Upper lobe of right lung (tissue), 1 donor: Measurements from ENCODE around the gene OTP. TPM values are rescaled to one million over a fixed set of nuclear protein-coding genes. Genes with fewer than 3 reads are reported as not detected.
"Not testable (repeated sequence)": the region's sequence is repeated elsewhere in the genome, so short reads cannot be mapped to it uniquely, and the experiment has no call there.

Experiments used
- ATAC-seq: fragments of 200-7000 bp; cut with Tn5 transposase; one replicate; pipeline ENCODE4 v1.9.1; 2020; ENCODE audit warnings: mild to moderate bottlenecking, moderate library complexity
- DNase-seq: peaks from one replicate; pipeline ENCODE4 v3.0.0-alpha.2; 2020
- H3K27ac ChIP-seq: fragments of 200-600 bp; one replicate; pipeline ENCODE4 v1.8.0; 2022
- H3K27me3 ChIP-seq: fragments of 200-600 bp; one replicate; pipeline ENCODE4 v1.8.0; 2022; ENCODE audit warnings: mild to moderate bottlenecking
- H3K36me3 ChIP-seq: fragments of 200-600 bp; one replicate; pipeline ENCODE4 v1.8.0; 2022
- H3K4me1 ChIP-seq: fragments of 200-600 bp; one replicate; pipeline ENCODE4 v1.8.0; 2022
- H3K4me3 ChIP-seq: fragments of 200-600 bp; one replicate; pipeline ENCODE4 v1.8.0; 2022; ENCODE audit warnings: mild to moderate bottlenecking
- H3K9me3 ChIP-seq: fragments of 200-600 bp; one replicate; pipeline ENCODE4 v1.8.0; 2022
- CTCF ChIP-seq: fragments of 200-600 bp; IDR thresholded peaks from one replicate; pipeline ENCODE4 v1.8.0; 2022; ENCODE audit warnings: antibody characterized with exemption
- intact Hi-C: fragments of 100-400 bp; cut with DNase I; formaldehyde crosslinking; loops from one replicate; pipeline ENCODE4 v1.11.0; 2022
- total RNA-seq: library from RNA; stranded (reverse); fragmentation: NEBNext Ultra II Directional; extraction: Animal tissue kit (Norgen Biotek cat#: 25700); gene quantifications from one replicate; pipeline ENCODE4 v1.2.1, GENCODE V29; 2021
- donor health status: DM: no; HTN: yes; CAD: no; lungs with severe emphysema.

Gene OTP
- total RNA-seq, 1 donor from 2014 or later = not detected

GRCh38 chr5:77627869-77628674 lies 10.4 kb downstream of the OTP start:
- intact Hi-C loops = no loop called here
- no peak for TF ChIP-seq CTCF
- ATAC-seq (no peak), DNase-seq (no peak)
- peaks cover 82% of the 10 kb centered on the region for H3K27me3 ChIP-seq
- no peaks in the 10 kb centered on the region for H3K36me3 ChIP-seq
- H3K4me1 ChIP-seq = peaks cover 18% of the 10 kb centered on the region
- H3K4me3 ChIP-seq = no peak overlapping the region
- no peaks in the 10 kb centered on the region for H3K9me3 ChIP-seq
- H3K27ac ChIP-seq = no peak overlapping the region

- DNase-seq (no peak), ATAC-seq (no peak)
- no peak for TF ChIP-seq CTCF
- Histone ChIP-seq H3K36me3 (no peaks in the 10 kb centered on the region), H3K27me3 (peaks cover 62% of the 10 kb centered on the region), H3K4me1 (no peaks in the 10 kb centered on the region), H3K9me3 (no peaks in the 10 kb centered on the region), H3K4me3 (no peak overlapping the region), H3K27ac (no peak overlapping the region)
- intact Hi-C loops = no loop called here
Measured at GRCh38 chr5:77623203-77623740, 15.2 kb downstream of the OTP start.

- ATAC-seq = no peak
Measured at GRCh38 chr5:77621440-77621839, 17.1 kb downstream of the OTP start.

GRCh38 chr5:77620405-77620804 lies 18.1 kb downstream of the OTP start:
- Histone ChIP-seq H3K36me3 (no peaks in the 10 kb centered on the region), H3K9me3 (no peaks in the 10 kb centered on the region), H3K4me3 (no peak overlapping the region), H3K27ac (no peak overlapping the region), H3K27me3 (peaks cover 45% of the 10 kb centered on the region), H3K4me1 (no peaks in the 10 kb centered on the region)
- intact Hi-C loops = no loop called here
- TF ChIP-seq CTCF = no peak
- DNase-seq = no peak
- no peak for ATAC-seq

More at GRCh38 chr5:77621440-77621839, 17.1 kb downstream of the OTP start:
- Histone ChIP-seq H3K36me3 (no peaks in the 10 kb centered on the region), H3K9me3 (no peaks in the 10 kb centered on the region), H3K27ac (no peak overlapping the region), H3K4me3 (no peak overlapping the region), H3K27me3 (peaks cover 54% of the 10 kb centered on the region), H3K4me1 (no peaks in the 10 kb centered on the region)
- DNase-seq = no peak
- no peak for TF ChIP-seq CTCF
- intact Hi-C loops = no loop called here

GRCh38 chr5:77616920-77617319 lies 21.6 kb downstream of the OTP start:
- no peak overlapping the region for H3K27ac ChIP-seq
- intact Hi-C loops = no loop called here
- peaks cover 4% of the 10 kb centered on the region for H3K9me3 ChIP-seq

GRCh38 chr5:77608927-77609326 lies 29.6 kb downstream of the OTP start:
- H3K27ac ChIP-seq, intact Hi-C loops, H3K36me3 ChIP-seq, DNase-seq, H3K27me3 ChIP-seq, ATAC-seq, H3K9me3 ChIP-seq, H3K4me1 ChIP-seq, H3K4me3 ChIP-seq: not testable (repeated sequence)

More at GRCh38 chr5:77616920-77617319, 21.6 kb downstream of the OTP start:
- H3K4me3 ChIP-seq = no peak overlapping the region
- no peak for TF ChIP-seq CTCF
- H3K36me3 ChIP-seq = no peaks in the 10 kb centered on the region
- no peak for ATAC-seq
- H3K27me3 ChIP-seq = peaks cover 16% of the 10 kb centered on the region
- H3K4me1 ChIP-seq = no peaks in the 10 kb centered on the region
- DNase-seq = no peak
